Gastrocnemius medialis (tissue), 4 donors: ENCODE results near the gene ITPR1.

Source experiments
- CTCF ChIP-seq, 5 experiments: fragments of 450-650 bp in 3 of 5; fragments of 200-600 bp in 2 of 5; sonication (generic) in 2 of 5; IDR thresholded peaks in 4 of 5; conservative IDR thresholded peaks in 1 of 5; 1 replicate in 4 of 5; 2 replicates in 1 of 5; pipeline ENCODE4 v1.5.1; 2016 to 2019; ENCODE audit warnings: antibody characterized with exemption in 5 of 5, mild to moderate bottlenecking in 3 of 5, moderate library complexity in 3 of 5
- POLR2A ChIP-seq, 2 donors: fragments of 450-650 bp; IDR thresholded peaks; one replicate each; pipeline ENCODE4 v1.6.1; 2017; ENCODE audit warnings: antibody characterized with exemption in 2 of 2, mild to moderate bottlenecking in 2 of 2, moderate library complexity in 2 of 2

DNA sequence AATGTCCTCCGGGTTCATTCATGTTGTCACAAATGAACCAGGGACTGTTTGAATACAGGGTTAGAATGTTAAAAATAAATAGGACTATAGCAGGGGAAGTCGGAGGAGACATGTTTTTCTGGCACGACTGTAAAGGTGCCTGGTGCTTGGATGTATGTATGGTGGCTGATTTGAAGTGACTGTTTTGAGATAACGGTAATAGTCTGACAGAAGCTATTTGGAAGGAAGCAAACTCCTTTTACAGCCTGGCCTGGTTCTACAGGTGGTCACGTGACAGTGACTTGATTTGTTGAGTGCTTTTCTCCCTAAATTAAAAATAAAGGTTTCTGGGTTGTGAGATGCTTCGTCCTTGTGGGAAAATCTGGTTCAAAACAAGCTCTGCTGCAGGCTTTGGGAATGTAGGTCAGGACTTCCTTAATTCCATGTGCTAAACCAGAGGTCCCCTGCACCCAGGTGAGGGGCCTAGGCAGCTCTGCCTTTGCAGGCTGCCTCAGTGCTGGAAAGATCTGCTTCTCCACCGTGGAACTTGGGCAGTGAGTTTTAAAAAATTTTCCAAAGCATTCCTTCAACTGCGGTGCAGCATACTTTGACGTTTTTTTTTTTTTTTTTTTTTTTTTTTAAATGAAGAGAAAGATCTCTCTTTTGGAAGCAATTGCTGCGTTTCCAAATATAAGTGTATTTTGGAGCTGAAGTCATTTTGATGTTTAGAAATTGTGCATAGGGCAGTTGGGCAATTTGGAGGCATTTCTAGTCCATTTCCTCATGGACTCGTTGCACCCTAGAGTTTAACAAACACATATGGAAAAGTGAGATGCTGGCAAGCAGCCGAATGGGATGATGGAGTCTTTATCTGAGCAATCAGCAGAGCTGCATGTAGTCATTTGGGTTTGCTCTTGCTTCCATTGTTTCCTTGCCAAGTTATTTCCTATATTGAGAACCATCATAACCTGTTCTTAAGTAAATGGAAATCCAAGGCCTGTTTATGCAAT, 30.9 kb downstream of the ITPR1 start:
- TF ChIP-seq CTCF (IDR thresholded peaks at IDR 0.05 in 4 of 5, conservative IDR thresholded peaks at IDR 0.05 in 1 of 5): no peak
- TF ChIP-seq POLR2A (IDR thresholded peaks at IDR 0.05): no peak
